ENCODE measurements around the gene GALNT15.

- no peak for TF ChIP-seq POLR2A (IDR thresholded peaks at IDR 0.05)
- TF ChIP-seq, protein P1, sequence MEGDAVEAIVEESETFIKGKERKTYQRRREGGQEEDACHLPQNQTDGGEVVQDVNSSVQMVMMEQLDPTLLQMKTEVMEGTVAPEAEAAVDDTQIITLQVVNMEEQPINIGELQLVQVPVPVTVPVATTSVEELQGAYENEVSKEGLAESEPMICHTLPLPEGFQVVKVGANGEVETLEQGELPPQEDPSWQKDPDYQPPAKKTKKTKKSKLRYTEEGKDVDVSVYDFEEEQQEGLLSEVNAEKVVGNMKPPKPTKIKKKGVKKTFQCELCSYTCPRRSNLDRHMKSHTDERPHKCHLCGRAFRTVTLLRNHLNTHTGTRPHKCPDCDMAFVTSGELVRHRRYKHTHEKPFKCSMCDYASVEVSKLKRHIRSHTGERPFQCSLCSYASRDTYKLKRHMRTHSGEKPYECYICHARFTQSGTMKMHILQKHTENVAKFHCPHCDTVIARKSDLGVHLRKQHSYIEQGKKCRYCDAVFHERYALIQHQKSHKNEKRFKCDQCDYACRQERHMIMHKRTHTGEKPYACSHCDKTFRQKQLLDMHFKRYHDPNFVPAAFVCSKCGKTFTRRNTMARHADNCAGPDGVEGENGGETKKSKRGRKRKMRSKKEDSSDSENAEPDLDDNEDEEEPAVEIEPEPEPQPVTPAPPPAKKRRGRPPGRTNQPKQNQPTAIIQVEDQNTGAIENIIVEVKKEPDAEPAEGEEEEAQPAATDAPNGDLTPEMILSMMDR (IDR thresholded peaks at IDR 0.05) = no peak
Measured at GRCh38 chr3:16174976-16175901, 759 bp downstream of the GALNT15 start.

All from breast epithelium (tissue), 3 donors.